Keratinocyte (primary cell): Measurements from ENCODE around the gene CBR3. TPM values are rescaled to one million over a fixed set of nuclear protein-coding genes. Genes with fewer than 3 reads are reported as not detected.
A peak's percentile ranks its signal among the peaks of the same experiment; 100 is the strongest.

Source experiments
- DNase-seq: peaks from one replicate; pipeline ENCODE4 v3.0.0-alpha.2; 2011; ENCODE audit warnings: low read depth, missing footprints, low spot score
- FAIRE-seq: peaks from 2 replicates; lab custom pipeline; 2011; peaks lifted over from hg19 to GRCh38; lab: Jason Lieb, UNC
- H2AFZ ChIP-seq: 2 replicates; pipeline ENCODE4 v1.6.0; 2012; ENCODE audit warnings: low read length, control low read depth, inconsistent platforms; ENCODE audit not compliant: control insufficient read depth
- H3K27ac ChIP-seq: 2 replicates; pipeline ENCODE4 v1.5.1; 2011; ENCODE audit warnings: low read length; ENCODE audit not compliant: control insufficient read depth, insufficient read depth
- H3K27me3 ChIP-seq: 3 replicates; pipeline ENCODE4 v1.6.0; 2011; ENCODE audit warnings: low read length; ENCODE audit not compliant: control insufficient read depth, insufficient read depth; ENCODE audit errors: extremely low read depth
- H3K36me3 ChIP-seq, 2 experiments: 2 replicates in 1 of 2; 3 replicates in 1 of 2; pipeline ENCODE4 v1.5.1; 2011; ENCODE audit warnings: low read length in 2 of 2, mild to moderate bottlenecking in 1 of 2; ENCODE audit not compliant: control insufficient read depth in 2 of 2, insufficient read depth in 2 of 2; ENCODE audit errors: extremely low read depth in 1 of 2
- H3K4me1 ChIP-seq: 3 replicates; pipeline ENCODE4 v1.5.1; 2011; ENCODE audit warnings: low read length; ENCODE audit not compliant: control insufficient read depth, insufficient read depth; ENCODE audit errors: extremely low read depth
- H3K4me2 ChIP-seq: 3 replicates; pipeline ENCODE4 v1.6.0; 2011; ENCODE audit warnings: low read depth, low read length; ENCODE audit not compliant: control insufficient read depth, insufficient read depth; ENCODE audit errors: extremely low read depth
- H3K4me3 ChIP-seq, 3 experiments: fragments of 200-600 bp in 1 of 3; sonication (generic) in 1 of 3; 2 replicates in 2 of 3; 3 replicates in 1 of 3; pipeline ENCODE4 v1.5.1; 2011 to 2016; ENCODE audit warnings: low read length in 3 of 3, mild to moderate bottlenecking in 3 of 3, control low read depth in 2 of 3, inconsistent platforms in 1 of 3, low read depth in 1 of 3, mixed read lengths in 1 of 3, mixed run types in 1 of 3, moderate library complexity in 1 of 3; ENCODE audit not compliant: control insufficient read depth in 2 of 3, insufficient read depth in 2 of 3; ENCODE audit errors: extremely low read depth in 1 of 3
- H3K79me2 ChIP-seq: 2 replicates; pipeline ENCODE4 v1.6.0; 2012; ENCODE audit warnings: low read length; ENCODE audit not compliant: control insufficient read depth, insufficient read depth
- H3K9ac ChIP-seq: 3 replicates; pipeline ENCODE4 v1.6.0; 2011; ENCODE audit warnings: low read length; ENCODE audit not compliant: control insufficient read depth, insufficient read depth; ENCODE audit errors: extremely low read depth
- H3K9me1 ChIP-seq: 3 replicates; pipeline ENCODE4 v1.6.0; 2011; ENCODE audit warnings: low read length; ENCODE audit not compliant: control insufficient read depth, insufficient read depth; ENCODE audit errors: extremely low read depth
- H3K9me3 ChIP-seq: 2 replicates; pipeline ENCODE4 v1.5.1; 2012; ENCODE audit warnings: low read depth, low read length; ENCODE audit not compliant: control insufficient read depth
- H4K20me1 ChIP-seq: 3 replicates; pipeline ENCODE4 v1.6.0; 2011; ENCODE audit warnings: low read length; ENCODE audit not compliant: control insufficient read depth, insufficient read depth; ENCODE audit errors: extremely low read depth
- EZH2 ChIP-seq: IDR thresholded peaks from one replicate; pipeline ENCODE4 v1.6.1; 2012; ENCODE audit warnings: inconsistent platforms, mild to moderate bottlenecking, low read length, moderate library complexity
- dilution Hi-C: fragments of 300-500 bp; cut with MboI; formaldehyde crosslinking; loops from one replicate; pipeline ENCODE4 v1.7.0; 2020; ENCODE audit warnings: low sequenced_read_pairs; ENCODE audit not compliant: extremely low pct_ligation_motif_present
- polyA plus RNA-seq, 5 experiments: library from polyadenylated mRNA; depleted of rRNA in 3 of 5; stranded (reverse) in 3 of 5; stranded (forward) in 1 of 5; unstranded in 1 of 5; fragments of >200 nt; gene quantifications; 1 replicate in 1 of 5; 2 replicates in 3 of 5; 3 replicates in 1 of 5; pipeline versions ENCODE4 v1.2.1 to v1.2.3, GENCODE V29; 2011 to 2012; ENCODE audit warnings: missing spikeins in 2 of 5, low read depth in 1 of 5, low replicate concordance in 1 of 5
- TF ChIP-seq, protein P1 (sequence below), 3 experiments: IDR thresholded peaks in 1 of 3; conservative IDR thresholded peaks in 1 of 3; optimal IDR thresholded peaks in 1 of 3; 2 replicates in 2 of 3; 3 replicates in 1 of 3; pipeline versions ENCODE3 to v1.5.1; 2011; ENCODE audit warnings: low read length in 3 of 3, mild to moderate bottlenecking in 3 of 3, moderate library complexity in 2 of 3, control low read depth in 1 of 3, inconsistent platforms in 1 of 3; ENCODE audit not compliant: insufficient read depth in 2 of 3; ENCODE audit errors: extremely low read depth in 1 of 3

CBR3 gene
- polyA plus RNA-seq, 1 donor (not counting 4 experiments of a cell fraction or from before 2014, with no cell fraction given), result 1.3 TPM

DNA sequence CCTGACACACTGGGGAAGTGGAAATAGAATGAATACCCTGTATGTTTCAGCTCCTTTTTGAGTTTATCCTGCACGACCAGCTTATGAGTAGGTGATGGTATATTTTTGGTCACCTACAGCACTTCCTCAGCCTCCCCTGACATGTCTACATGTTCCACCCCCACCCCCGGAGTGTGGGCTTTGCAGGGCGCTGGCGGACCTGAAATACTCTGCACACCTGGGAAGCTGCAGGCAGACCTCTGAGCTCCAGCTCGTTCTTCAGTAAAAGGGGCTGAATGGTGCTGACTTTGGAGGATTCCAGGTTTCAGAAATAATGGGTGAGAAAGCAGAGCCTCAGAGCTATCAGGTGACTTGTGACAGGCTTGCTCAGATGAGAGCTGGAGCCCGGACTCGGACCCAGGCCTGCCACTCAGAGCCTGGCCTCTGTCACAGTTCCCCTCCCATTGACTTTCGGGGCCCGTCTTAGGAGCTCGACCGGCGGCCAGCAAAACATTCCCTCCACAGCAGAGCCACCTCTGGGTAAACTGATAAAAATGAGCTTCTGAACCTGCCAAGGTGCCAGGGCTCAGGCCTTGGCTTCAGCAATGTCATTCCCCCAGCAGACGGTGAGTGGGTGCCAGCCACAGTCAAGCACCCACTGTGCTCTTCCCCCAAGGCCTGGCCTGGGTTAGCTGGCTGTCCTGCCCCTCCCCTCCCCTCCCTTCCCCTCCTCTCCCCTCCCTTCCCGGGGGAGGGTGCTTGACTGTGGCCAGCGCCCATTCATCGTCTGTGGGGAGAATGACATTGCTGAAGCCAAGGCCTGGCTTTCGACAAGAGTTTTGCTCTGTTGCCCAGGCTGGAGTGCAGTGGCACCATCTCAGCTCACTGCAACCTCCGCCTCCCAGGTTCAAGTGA is 51.9 kb downstream of the CBR3 start:
- Histone ChIP-seq H2AFZ (no peak overlapping the region), H3K79me2 (no peaks in the 10 kb centered on the region), H3K4me3 (no peak overlapping the region), H3K9me1 (no peaks in the 10 kb centered on the region), H3K9ac (no peak overlapping the region), H3K36me3 (no peaks in the 10 kb centered on the region), H3K9me3 (no peaks in the 10 kb centered on the region), H3K27ac (no peak overlapping the region), H4K20me1 (no peaks in the 10 kb centered on the region), H3K27me3 (no peaks in the 10 kb centered on the region), H3K4me2 (no peak overlapping the region), H3K4me1 (peaks cover 6% of the 10 kb centered on the region)
- dilution Hi-C loops, result no loop called here
- TF ChIP-seq, protein P1, sequence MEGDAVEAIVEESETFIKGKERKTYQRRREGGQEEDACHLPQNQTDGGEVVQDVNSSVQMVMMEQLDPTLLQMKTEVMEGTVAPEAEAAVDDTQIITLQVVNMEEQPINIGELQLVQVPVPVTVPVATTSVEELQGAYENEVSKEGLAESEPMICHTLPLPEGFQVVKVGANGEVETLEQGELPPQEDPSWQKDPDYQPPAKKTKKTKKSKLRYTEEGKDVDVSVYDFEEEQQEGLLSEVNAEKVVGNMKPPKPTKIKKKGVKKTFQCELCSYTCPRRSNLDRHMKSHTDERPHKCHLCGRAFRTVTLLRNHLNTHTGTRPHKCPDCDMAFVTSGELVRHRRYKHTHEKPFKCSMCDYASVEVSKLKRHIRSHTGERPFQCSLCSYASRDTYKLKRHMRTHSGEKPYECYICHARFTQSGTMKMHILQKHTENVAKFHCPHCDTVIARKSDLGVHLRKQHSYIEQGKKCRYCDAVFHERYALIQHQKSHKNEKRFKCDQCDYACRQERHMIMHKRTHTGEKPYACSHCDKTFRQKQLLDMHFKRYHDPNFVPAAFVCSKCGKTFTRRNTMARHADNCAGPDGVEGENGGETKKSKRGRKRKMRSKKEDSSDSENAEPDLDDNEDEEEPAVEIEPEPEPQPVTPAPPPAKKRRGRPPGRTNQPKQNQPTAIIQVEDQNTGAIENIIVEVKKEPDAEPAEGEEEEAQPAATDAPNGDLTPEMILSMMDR (optimal IDR thresholded peaks at IDR 0.05 in 1 of 3, IDR thresholded peaks at IDR 0.05 in 1 of 3, conservative IDR thresholded peaks at IDR 0.05 in 1 of 3; ENCODE audit: extremely low read depth in 1 of 3, insufficient read depth in 2 of 3, low read length in 3 of 3), result no peak
- TF ChIP-seq EZH2, result no peak
- DNase-seq (no peak), FAIRE-seq (no peak)

DNA sequence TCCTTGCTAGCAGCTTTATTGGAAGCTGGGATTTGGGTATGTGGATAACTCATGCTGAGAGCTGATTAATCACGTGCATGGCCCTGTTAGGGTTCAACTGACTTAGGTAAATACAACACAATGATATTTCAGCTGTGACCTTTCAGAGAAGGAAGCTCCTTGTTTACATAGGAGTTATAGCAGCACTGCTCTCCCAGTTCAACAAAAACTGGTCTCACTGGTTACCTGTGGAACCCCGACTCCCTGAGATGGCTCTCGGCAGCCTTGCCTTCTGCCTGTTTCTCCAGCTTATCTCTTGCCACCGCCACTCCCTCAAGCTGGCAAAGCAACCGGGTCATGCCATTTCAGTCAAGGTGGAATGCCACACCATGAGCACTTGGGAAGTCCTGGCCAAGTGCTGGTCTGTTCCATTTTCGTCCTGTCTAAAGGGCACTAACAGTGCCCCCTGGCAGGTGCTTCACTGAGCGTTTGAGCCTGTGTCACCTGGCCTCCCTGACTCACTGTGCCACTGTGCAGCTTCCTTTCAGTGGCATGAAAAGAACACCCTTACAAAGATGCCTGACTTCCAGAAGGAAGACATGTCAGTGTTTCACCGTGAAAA is 53.3 kb downstream of the CBR3 start:
- TF ChIP-seq EZH2, result no peak
- TF ChIP-seq, protein P1 (optimal IDR thresholded peaks at IDR 0.05 in 1 of 3, IDR thresholded peaks at IDR 0.05 in 1 of 3, conservative IDR thresholded peaks at IDR 0.05 in 1 of 3; ENCODE audit: extremely low read depth in 1 of 3, insufficient read depth in 2 of 3, low read length in 3 of 3), result peak in 1 of 3 experiments; percentile 2
- no peaks in the 10 kb centered on the region for H4K20me1 ChIP-seq
- no peaks in the 10 kb centered on the region for H3K79me2 ChIP-seq
- no peaks in the 10 kb centered on the region for H3K27me3 ChIP-seq
- H3K4me2 ChIP-seq, result no peak overlapping the region
- H3K9me3 ChIP-seq, result no peaks in the 10 kb centered on the region
- H3K9me1 ChIP-seq, result no peaks in the 10 kb centered on the region
- H3K4me1 ChIP-seq, result peaks cover 9% of the 10 kb centered on the region
- dilution Hi-C loops, result no loop called here
- FAIRE-seq (no peak), DNase-seq (no peak)
- no peak overlapping the region for H2AFZ ChIP-seq
- no peak overlapping the region for H3K9ac ChIP-seq
- H3K36me3 ChIP-seq, result no peaks in the 10 kb centered on the region
- H3K4me3 ChIP-seq, result no peak overlapping the region
- H3K27ac ChIP-seq, result no peak overlapping the region
